GM12878 (cell line): Measurements from ENCODE around the gene SPTSSB. TPM values are rescaled to one million over a fixed set of nuclear protein-coding genes. Genes with fewer than 3 reads are reported as not detected.

ENCODE experiments used
- ATAC-seq: fragments of 200-7000 bp; cut with Tn5 transposase; 3 replicates; pipeline ENCODE4 v1.9.1; 2020; ENCODE audit warnings: mild to moderate bottlenecking, moderate library complexity
- BruUV-seq: library from RNA; stranded (reverse); fragments of 400-500 nt; replicated peaks from 2 replicates; lab custom pipeline; 2021; lab: Mats Ljungman, UMichigan
- CTCF ChIA-PET: fragments of 300-600 bp; sonication (Branson Sonifier 250); formaldehyde crosslinking; extraction: SDS; loops from one replicate; lab custom pipeline; 2021; ENCODE audit warnings: inconsistent platforms; lab: Yijun Ruan, JAX
- POLR2A ChIA-PET: fragments of 350-600 bp; formaldehyde crosslinking; extraction: SDS; loops from one replicate; lab custom pipeline; 2021; ENCODE audit warnings: inconsistent platforms; lab: Charles Lee
- RAD21 ChIA-PET: fragments of 300-600 bp; sonication (Branson Sonifier 250); formaldehyde crosslinking; loops from one replicate; lab custom pipeline; 2023; ENCODE audit warnings: antibody characterized with exemption; ENCODE audit not compliant: unreplicated experiment; lab: Charles Lee
- SMC1A ChIA-PET: fragments of 300-600 bp; sonication (Branson Sonifier 250); formaldehyde crosslinking; loops from one replicate; lab custom pipeline; 2023; ENCODE audit not compliant: unreplicated experiment, uncharacterized antibody; lab: Charles Lee
- DNase-seq: peaks from one replicate; pipeline ENCODE4 v3.0.0-alpha.2; 2011; ENCODE audit warnings: low read depth, low spot score
- FAIRE-seq: peaks from 3 replicates; lab custom pipeline; 2011; peaks lifted over from hg19 to GRCh38; lab: Jason Lieb, UNC
- H2AFZ ChIP-seq: 2 replicates; pipeline ENCODE4 v1.6.0; 2011; ENCODE audit warnings: low read depth, low read length, control low read depth; ENCODE audit not compliant: control insufficient read depth
- H3K27ac ChIP-seq: 2 replicates; pipeline ENCODE4 v1.5.1; 2011; ENCODE audit warnings: control low read depth; ENCODE audit not compliant: control insufficient read depth, insufficient read depth
- H3K27me3 ChIP-seq, 2 experiments: replicated peaks in 1 of 2; 2 replicates each; pipeline versions ENCODE4 v1.6.0 to v1.6.1; 2011; ENCODE audit warnings: low read length in 1 of 2; ENCODE audit not compliant: control insufficient read depth in 2 of 2, insufficient read depth in 2 of 2
- H3K36me3 ChIP-seq, 2 experiments: 2 replicates each; pipeline ENCODE4 v1.5.1; 2011; ENCODE audit warnings: low read length in 1 of 2; ENCODE audit not compliant: control insufficient read depth in 2 of 2, insufficient read depth in 2 of 2
- H3K4me1 ChIP-seq: 2 replicates; pipeline ENCODE4 v1.6.1; 2011; ENCODE audit warnings: mild to moderate bottlenecking, low read length, moderate library complexity, mixed read lengths; ENCODE audit not compliant: control insufficient read depth, insufficient read depth
- H3K4me2 ChIP-seq: 2 replicates; pipeline ENCODE4 v1.6.0; 2011; ENCODE audit warnings: control low read depth; ENCODE audit not compliant: control insufficient read depth, insufficient read depth
- H3K4me3 ChIP-seq: fragments of 200-600 bp; sonication (generic); 2 replicates; pipeline ENCODE4 v1.5.1; 2016
- H3K79me2 ChIP-seq: 2 replicates; pipeline ENCODE4 v1.6.0; 2011; ENCODE audit warnings: low read length; ENCODE audit not compliant: control insufficient read depth, insufficient read depth
- H3K9ac ChIP-seq: 2 replicates; pipeline ENCODE4 v1.8.0; 2011; ENCODE audit warnings: low read length, control low read depth, mixed read lengths; ENCODE audit not compliant: control insufficient read depth, insufficient read depth
- H3K9me3 ChIP-seq: replicated peaks from 3 replicates; pipeline ENCODE4 v1.5.1; 2011; ENCODE audit warnings: mild to moderate bottlenecking, low read length; ENCODE audit not compliant: control insufficient read depth, insufficient read depth
- H4K20me1 ChIP-seq: 2 replicates; pipeline ENCODE4 v1.6.0; 2011; ENCODE audit not compliant: control insufficient read depth, insufficient read depth
- CREM ChIP-seq: IDR thresholded peaks from 2 replicates; pipeline ENCODE4 v1.6.1; 2014; ENCODE audit warnings: antibody characterized with exemption, low read depth
- EED ChIP-seq: sonication (generic); IDR thresholded peaks from 2 replicates; pipeline ENCODE4 v1.6.1; 2016; ENCODE audit warnings: antibody characterized with exemption, low read depth
- in situ Hi-C: fragments of 300-500 bp; cut with MboI; formaldehyde crosslinking; loops from 9 replicates; pipeline ENCODE4 v1.14.3; 2018; ENCODE audit warnings: mixed read lengths
- intact Hi-C: fragments of 100-400 bp; cut with micrococcal nuclease; formaldehyde crosslinking; loops from one replicate; pipeline ENCODE4 v1.14.2; 2022; ENCODE audit not compliant: unreplicated experiment
- polyA plus RNA-seq, 11 experiments: library from polyadenylated mRNA; depleted of rRNA in 4 of 11; unstranded in 6 of 11; stranded (reverse) in 5 of 11; fragments of >200 nt; fragmentation: Nextera tagmentation in 4 of 11; fragmentation: Illumina TruSeq in 1 of 11; extraction: Ambion mirVana in 4 of 11; extraction: Trizol in 1 of 11; gene quantifications; 1 replicate in 1 of 11; 2 replicates in 10 of 11; pipeline versions ENCODE4 v1.2.1 to v1.2.3, GENCODE V29; 2011 to 2016; ENCODE audit warnings: inconsistent platforms in 2 of 11, missing spikeins in 2 of 11, low read depth in 1 of 11
- total RNA-seq, 4 experiments: library from RNA; depleted of rRNA in 3 of 4; stranded (reverse); fragments of >200 nt in 3 of 4; fragmentation: Illumina TruSeq in 1 of 4; extraction: Trizol in 1 of 4; gene quantifications; 2 replicates each; pipeline versions ENCODE4 v1.2.1 to v1.2.3, GENCODE V29; 2013 to 2021
- TF ChIP-seq, protein P1 (sequence below): IDR thresholded peaks from 2 replicates; pipeline ENCODE4 v1.6.1; 2012; ENCODE audit warnings: low read depth, low read length, improper control_type of control experiment
- TF ChIP-seq, protein P2 (sequence below): IDR thresholded peaks from 2 replicates; pipeline ENCODE4 v1.6.1; 2011; ENCODE audit warnings: borderline replicate concordance, low read depth, mild to moderate bottlenecking, moderate library complexity, low read length; ENCODE audit not compliant: insufficient read depth, poor library complexity, severe bottlenecking
- TF ChIP-seq, protein P3 (sequence below): fragments of 450-650 bp; IDR thresholded peaks from 2 replicates; pipeline ENCODE4 v1.6.1; 2017; ENCODE audit warnings: mild to moderate bottlenecking

The SPTSSB gene
- total and polyA plus RNA-seq, 10 of the 15 experiments (the other 5 are each of a cell fraction or from before 2014, with no cell fraction given): 0.19 to 30.6 (median 0.91) TPM

DNA sequence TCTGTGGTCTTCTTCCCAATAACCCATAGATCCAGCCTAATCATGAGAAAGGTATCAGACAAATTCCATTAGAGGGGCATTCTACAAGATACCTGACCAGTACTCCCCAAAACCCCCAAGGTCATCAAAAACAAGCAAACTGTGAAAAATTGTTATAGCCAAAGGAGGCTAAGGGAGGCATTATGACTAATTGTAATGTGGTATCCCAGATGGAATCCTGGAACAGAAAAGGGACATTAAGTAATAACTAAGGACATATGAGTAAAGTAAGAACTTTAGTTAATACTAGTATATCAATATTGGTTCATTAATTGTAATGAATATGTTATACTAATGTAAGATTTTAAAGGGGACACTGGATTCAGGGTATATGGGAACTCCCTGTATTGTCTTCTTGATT lies 20.4 kb downstream of the SPTSSB start:
- Histone ChIP-seq H3K27me3 (no peaks in the 10 kb centered on the region), H3K36me3 (no peaks in the 10 kb centered on the region), H3K4me1 (no peaks in the 10 kb centered on the region), H3K4me3 (no peak overlapping the region), H4K20me1 (no peaks in the 10 kb centered on the region), H2AFZ (no peak overlapping the region), H3K9ac (no peak overlapping the region), H3K79me2 (no peaks in the 10 kb centered on the region), H3K27ac (no peak overlapping the region), H3K9me3 (no peaks in the 10 kb centered on the region), H3K4me2 (no peak overlapping the region)
- DNase-seq: no peak
- SMC1A ChIA-PET: interaction anchor here (1.5 kb wide), 1 partner anchor 43 kb away, joined by 5 read pairs; no protein-coding TSS in a partner anchor
- POLR2A ChIA-PET: interaction anchor here (1.1 kb wide), 1 partner anchor 42 kb away, joined by 3 read pairs; no protein-coding TSS in a partner anchor
- intact Hi-C loops (no loop called here), in situ Hi-C loops (no loop called here)
- no peak for ATAC-seq
- RAD21 ChIA-PET: no interaction called here
- CTCF ChIA-PET: interaction anchor here (0.6 to 1.7 kb wide), 3 partner anchors 15 to 344 kb away, joined by 3 to 4 read pairs (median 4); no protein-coding TSS in a partner anchor
- FAIRE-seq: no peak
- TF ChIP-seq CREM (no peak), EED (no peak)
- TF ChIP-seq, protein P1, sequence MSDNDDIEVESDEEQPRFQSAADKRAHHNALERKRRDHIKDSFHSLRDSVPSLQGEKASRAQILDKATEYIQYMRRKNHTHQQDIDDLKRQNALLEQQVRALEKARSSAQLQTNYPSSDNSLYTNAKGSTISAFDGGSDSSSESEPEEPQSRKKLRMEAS: no peak
- TF ChIP-seq, protein P2, sequence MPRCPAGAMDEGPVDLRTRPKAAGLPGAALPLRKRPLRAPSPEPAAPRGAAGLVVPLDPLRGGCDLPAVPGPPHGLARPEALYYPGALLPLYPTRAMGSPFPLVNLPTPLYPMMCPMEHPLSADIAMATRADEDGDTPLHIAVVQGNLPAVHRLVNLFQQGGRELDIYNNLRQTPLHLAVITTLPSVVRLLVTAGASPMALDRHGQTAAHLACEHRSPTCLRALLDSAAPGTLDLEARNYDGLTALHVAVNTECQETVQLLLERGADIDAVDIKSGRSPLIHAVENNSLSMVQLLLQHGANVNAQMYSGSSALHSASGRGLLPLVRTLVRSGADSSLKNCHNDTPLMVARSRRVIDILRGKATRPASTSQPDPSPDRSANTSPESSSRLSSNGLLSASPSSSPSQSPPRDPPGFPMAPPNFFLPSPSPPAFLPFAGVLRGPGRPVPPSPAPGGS: no peak
- TF ChIP-seq, protein P3, sequence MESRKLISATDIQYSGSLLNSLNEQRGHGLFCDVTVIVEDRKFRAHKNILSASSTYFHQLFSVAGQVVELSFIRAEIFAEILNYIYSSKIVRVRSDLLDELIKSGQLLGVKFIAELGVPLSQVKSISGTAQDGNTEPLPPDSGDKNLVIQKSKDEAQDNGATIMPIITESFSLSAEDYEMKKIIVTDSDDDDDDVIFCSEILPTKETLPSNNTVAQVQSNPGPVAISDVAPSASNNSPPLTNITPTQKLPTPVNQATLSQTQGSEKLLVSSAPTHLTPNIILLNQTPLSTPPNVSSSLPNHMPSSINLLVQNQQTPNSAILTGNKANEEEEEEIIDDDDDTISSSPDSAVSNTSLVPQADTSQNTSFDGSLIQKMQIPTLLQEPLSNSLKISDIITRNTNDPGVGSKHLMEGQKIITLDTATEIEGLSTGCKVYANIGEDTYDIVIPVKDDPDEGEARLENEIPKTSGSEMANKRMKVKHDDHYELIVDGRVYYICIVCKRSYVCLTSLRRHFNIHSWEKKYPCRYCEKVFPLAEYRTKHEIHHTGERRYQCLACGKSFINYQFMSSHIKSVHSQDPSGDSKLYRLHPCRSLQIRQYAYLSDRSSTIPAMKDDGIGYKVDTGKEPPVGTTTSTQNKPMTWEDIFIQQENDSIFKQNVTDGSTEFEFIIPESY: no peak
- BruUV-seq: no TSS peak
